Measurements from ENCODE around the gene GDI1.

The GDI1 gene

DNA sequence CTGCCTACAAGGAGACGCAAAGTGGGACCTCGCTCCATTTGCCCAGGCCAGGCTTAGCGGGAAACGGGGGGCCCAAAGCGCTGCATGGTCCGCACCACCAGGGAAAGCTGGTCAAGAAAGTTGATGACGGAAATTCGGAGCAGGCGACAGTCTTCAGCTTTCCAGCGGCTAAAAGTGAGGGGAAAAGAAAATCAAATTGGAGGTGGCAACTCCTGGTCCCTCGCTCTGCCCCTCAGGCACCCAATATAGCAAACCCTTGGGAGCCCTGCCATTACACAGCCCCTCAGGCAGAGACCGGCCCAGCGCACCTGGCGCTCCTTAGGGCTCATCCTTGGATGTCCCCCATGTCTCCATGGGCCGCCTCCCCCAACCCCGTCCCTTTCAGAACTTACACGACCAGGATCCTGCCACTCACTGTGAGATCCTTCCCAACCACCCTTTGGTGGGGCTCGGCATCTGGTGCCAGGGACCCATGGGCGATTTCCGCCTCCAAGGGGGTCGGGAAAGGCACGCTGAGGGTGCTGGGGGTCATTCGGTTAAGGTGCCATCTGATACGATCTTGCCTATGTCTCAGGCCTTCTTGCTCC, 41.0 kb downstream of the GDI1 start:
- Histone ChIP-seq H3K79me2 (no peaks in the 10 kb centered on the region), H3K27me3 (ENCODE audit: control insufficient read depth, insufficient read depth, low read length) (no peaks in the 10 kb centered on the region), H3K9me3 (ENCODE audit: control insufficient read depth, low read length) (no peaks in the 10 kb centered on the region), H3K9ac (no peak overlapping the region), H3K4me1 (no peaks in the 10 kb centered on the region), H3K27ac (peak overlapping the region; percentile 68), H2AFZ (peak overlapping the region; percentile 86), H3K4me2 (ENCODE audit: low read length) (peak overlapping the region; percentile 74), H3K36me3 (ENCODE audit: control insufficient read depth, insufficient read depth, low read length) (no peaks in the 10 kb centered on the region), H3K4me3 (ENCODE audit: low read depth, low read length) (peak overlapping the region; percentile 60)
- TF ChIP-seq, protein P1, sequence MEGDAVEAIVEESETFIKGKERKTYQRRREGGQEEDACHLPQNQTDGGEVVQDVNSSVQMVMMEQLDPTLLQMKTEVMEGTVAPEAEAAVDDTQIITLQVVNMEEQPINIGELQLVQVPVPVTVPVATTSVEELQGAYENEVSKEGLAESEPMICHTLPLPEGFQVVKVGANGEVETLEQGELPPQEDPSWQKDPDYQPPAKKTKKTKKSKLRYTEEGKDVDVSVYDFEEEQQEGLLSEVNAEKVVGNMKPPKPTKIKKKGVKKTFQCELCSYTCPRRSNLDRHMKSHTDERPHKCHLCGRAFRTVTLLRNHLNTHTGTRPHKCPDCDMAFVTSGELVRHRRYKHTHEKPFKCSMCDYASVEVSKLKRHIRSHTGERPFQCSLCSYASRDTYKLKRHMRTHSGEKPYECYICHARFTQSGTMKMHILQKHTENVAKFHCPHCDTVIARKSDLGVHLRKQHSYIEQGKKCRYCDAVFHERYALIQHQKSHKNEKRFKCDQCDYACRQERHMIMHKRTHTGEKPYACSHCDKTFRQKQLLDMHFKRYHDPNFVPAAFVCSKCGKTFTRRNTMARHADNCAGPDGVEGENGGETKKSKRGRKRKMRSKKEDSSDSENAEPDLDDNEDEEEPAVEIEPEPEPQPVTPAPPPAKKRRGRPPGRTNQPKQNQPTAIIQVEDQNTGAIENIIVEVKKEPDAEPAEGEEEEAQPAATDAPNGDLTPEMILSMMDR (IDR thresholded peaks at IDR 0.05) = no peak

GRCh38 chrX:154478728-154479622, 42.0 kb downstream of the GDI1 start, which contains the start of gene LAGE3:
LAGE3 (minus strand) TSS chrX:154479281; CDS start chrX:154478915, 366 bp downstream.
- TF ChIP-seq, protein P1 (IDR thresholded peaks at IDR 0.05) = no peak
- peak within 1 kb of the TSS; percentile 74 for H3K4me2 ChIP-seq (ENCODE audit: low read length)
- no peak within 1 kb of the TSS for H3K9ac ChIP-seq
- H3K36me3 ChIP-seq (ENCODE audit: control insufficient read depth, insufficient read depth, low read length) = no peaks in the 10 kb centered on the region
- no peaks in the 10 kb centered on the region for H3K9me3 ChIP-seq (ENCODE audit: control insufficient read depth, low read length)
- no peaks in the 10 kb centered on the region for H3K4me1 ChIP-seq
- H3K79me2 ChIP-seq = no peaks in the 10 kb centered on the region
- no peaks in the 10 kb centered on the region for H3K27me3 ChIP-seq (ENCODE audit: control insufficient read depth, insufficient read depth, low read length)
- peak within 1 kb of the TSS; percentile 60 for H3K4me3 ChIP-seq (ENCODE audit: low read depth, low read length)
- peak within 1 kb of the TSS; percentile 68 for H3K27ac ChIP-seq
- peak within 1 kb of the TSS; percentile 86 for H2AFZ ChIP-seq

GRCh38 chrX:154481195-154481594, 44.2 kb downstream of the GDI1 start:
- no peak overlapping the region for H2AFZ ChIP-seq
- no peaks in the 10 kb centered on the region for H3K27me3 ChIP-seq (ENCODE audit: control insufficient read depth, insufficient read depth, low read length)
- H3K4me2 ChIP-seq (ENCODE audit: low read length) = no peak overlapping the region
- H3K27ac ChIP-seq = no peak overlapping the region
- no peaks in the 10 kb centered on the region for H3K4me1 ChIP-seq
- TF ChIP-seq, protein P1 (IDR thresholded peaks at IDR 0.05) = no peak
- no peaks in the 10 kb centered on the region for H3K36me3 ChIP-seq (ENCODE audit: control insufficient read depth, insufficient read depth, low read length)
- no peaks in the 10 kb centered on the region for H3K79me2 ChIP-seq
- H3K4me3 ChIP-seq (ENCODE audit: low read depth, low read length) = no peak overlapping the region
- H3K9me3 ChIP-seq (ENCODE audit: control insufficient read depth, low read length) = no peaks in the 10 kb centered on the region
- no peak overlapping the region for H3K9ac ChIP-seq

DNA sequence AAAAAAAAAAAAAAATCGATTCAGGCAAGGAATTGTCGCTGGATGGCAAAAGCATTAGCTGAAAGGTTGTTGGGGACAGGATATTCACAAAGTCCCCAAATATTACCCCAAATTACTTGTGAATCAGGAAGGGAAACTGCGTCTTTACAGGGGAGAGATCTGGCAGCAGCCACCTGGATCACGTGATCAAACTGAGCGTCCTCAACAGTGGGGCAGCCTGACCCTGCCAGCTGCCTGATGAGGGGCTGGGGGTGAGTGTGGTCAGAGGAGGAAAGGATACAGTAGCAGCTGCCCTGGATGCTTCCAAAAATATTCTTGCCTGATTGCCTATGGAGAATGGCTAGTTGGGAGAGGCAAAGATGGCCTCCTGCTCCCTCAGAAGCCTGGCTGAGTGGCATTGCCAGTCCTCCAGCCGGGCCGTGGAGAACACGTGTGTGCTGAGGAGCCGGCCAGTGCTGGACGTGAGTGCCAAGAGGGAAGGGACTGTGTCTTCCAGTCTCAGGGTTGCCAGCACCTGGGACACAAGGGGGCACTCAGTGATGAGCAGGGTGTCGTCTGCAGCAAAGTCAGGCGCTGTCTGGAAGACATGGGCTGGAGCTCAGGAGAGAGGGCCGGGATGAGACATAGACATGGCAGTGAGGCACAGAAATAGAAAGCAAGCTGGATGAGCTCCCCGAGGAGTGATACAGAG, 45.1 kb downstream of the GDI1 start:
- Histone ChIP-seq H3K9me3 (ENCODE audit: control insufficient read depth, low read length) (no peaks in the 10 kb centered on the region), H3K4me1 (no peaks in the 10 kb centered on the region), H3K9ac (no peak overlapping the region), H3K27ac (no peak overlapping the region), H3K36me3 (ENCODE audit: control insufficient read depth, insufficient read depth, low read length) (no peaks in the 10 kb centered on the region), H3K4me3 (ENCODE audit: low read depth, low read length) (no peak overlapping the region), H3K27me3 (ENCODE audit: control insufficient read depth, insufficient read depth, low read length) (no peaks in the 10 kb centered on the region), H2AFZ (no peak overlapping the region), H3K4me2 (ENCODE audit: low read length) (no peak overlapping the region), H3K79me2 (no peaks in the 10 kb centered on the region)
- TF ChIP-seq, protein P1 (IDR thresholded peaks at IDR 0.05) = no peak
